ENCODE results near the gene SYTL2.

DNA sequence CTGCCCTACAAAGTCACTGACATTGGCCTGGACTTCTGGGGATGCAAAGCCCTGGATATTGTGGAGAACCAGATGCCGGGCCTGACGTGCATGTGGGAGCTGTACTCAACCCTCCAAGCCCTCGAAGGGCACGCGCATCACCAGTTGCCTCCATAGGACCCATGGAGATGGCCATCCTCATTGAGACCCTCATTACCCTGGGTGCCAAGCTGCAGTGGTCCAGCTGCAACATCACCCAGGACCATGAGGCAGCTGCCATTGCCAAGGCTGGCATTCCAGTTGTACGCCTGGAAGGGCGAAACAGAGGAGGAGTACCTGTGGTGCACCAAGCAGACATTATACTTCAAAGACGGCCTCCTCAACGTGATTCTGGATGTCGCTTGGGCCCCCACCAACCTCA, 46.2 kb upstream of the SYTL2 start:
- TF ChIP-seq, protein P1, sequence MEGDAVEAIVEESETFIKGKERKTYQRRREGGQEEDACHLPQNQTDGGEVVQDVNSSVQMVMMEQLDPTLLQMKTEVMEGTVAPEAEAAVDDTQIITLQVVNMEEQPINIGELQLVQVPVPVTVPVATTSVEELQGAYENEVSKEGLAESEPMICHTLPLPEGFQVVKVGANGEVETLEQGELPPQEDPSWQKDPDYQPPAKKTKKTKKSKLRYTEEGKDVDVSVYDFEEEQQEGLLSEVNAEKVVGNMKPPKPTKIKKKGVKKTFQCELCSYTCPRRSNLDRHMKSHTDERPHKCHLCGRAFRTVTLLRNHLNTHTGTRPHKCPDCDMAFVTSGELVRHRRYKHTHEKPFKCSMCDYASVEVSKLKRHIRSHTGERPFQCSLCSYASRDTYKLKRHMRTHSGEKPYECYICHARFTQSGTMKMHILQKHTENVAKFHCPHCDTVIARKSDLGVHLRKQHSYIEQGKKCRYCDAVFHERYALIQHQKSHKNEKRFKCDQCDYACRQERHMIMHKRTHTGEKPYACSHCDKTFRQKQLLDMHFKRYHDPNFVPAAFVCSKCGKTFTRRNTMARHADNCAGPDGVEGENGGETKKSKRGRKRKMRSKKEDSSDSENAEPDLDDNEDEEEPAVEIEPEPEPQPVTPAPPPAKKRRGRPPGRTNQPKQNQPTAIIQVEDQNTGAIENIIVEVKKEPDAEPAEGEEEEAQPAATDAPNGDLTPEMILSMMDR (IDR thresholded peaks at IDR 0.05; ENCODE audit: poor library complexity), result no peak
- TF ChIP-seq EZH2phosphoT487 (IDR thresholded peaks at IDR 0.05; ENCODE audit: low read depth, severe bottlenecking, unreplicated experiment) (no peak), EZH2 (IDR thresholded peaks at IDR 0.05; ENCODE audit: borderline replicate concordance) (no peak)
